Mesenchymal stem cell (in vitro differentiated cells and primary cell): ENCODE data around the gene NLRP8.
"Not testable (repeated sequence)": the region's sequence is repeated elsewhere in the genome, so short reads cannot be mapped to it uniquely, and the experiment has no call there.

Experiments used
- DNase-seq: peaks from one replicate; pipeline ENCODE4 v3.0.0-alpha.2; 2013
- H2AFZ ChIP-seq: one replicate; pipeline ENCODE4 v1.6.1; 2013; ENCODE audit warnings: low read depth, mild to moderate bottlenecking, control low read depth, inconsistent platforms, low read length, moderate library complexity
- H2AK5ac ChIP-seq: 2 replicates; pipeline ENCODE4 v1.6.1; 2013; ENCODE audit warnings: low read length, moderate library complexity, mild to moderate bottlenecking, inconsistent platforms; ENCODE audit not compliant: severe bottlenecking
- H2BK120ac ChIP-seq: one replicate; pipeline ENCODE4 v1.6.1; 2013; ENCODE audit warnings: low read depth, mild to moderate bottlenecking, inconsistent platforms, low read length, moderate library complexity
- H2BK12ac ChIP-seq, 2 experiments: one replicate each; pipeline ENCODE4 v1.6.1; 2013; ENCODE audit warnings: inconsistent platforms in 2 of 2, low read length in 2 of 2, mild to moderate bottlenecking in 2 of 2, moderate library complexity in 2 of 2, control low read depth in 1 of 2
- H2BK15ac ChIP-seq: one replicate; pipeline ENCODE4 v1.6.1; 2013; ENCODE audit warnings: mild to moderate bottlenecking, low read depth, inconsistent platforms; ENCODE audit not compliant: poor library complexity, severe bottlenecking
- H2BK5ac ChIP-seq: 2 replicates; pipeline ENCODE4 v1.6.1; 2013; ENCODE audit warnings: low read depth, mild to moderate bottlenecking, low read length, control low read depth, inconsistent platforms; ENCODE audit not compliant: poor library complexity, severe bottlenecking
- H3K14ac ChIP-seq, 2 experiments: one replicate each; pipeline ENCODE4 v1.6.1; 2013; ENCODE audit warnings: inconsistent platforms in 2 of 2, low read length in 2 of 2, control low read depth in 1 of 2, mild to moderate bottlenecking in 1 of 2, moderate library complexity in 1 of 2
- H3K18ac ChIP-seq, 2 experiments: one replicate each; pipeline ENCODE4 v1.6.1; 2013; ENCODE audit warnings: inconsistent platforms in 2 of 2, low read length in 2 of 2, control low read depth in 1 of 2, low read depth in 1 of 2, mild to moderate bottlenecking in 1 of 2
- H3K23ac ChIP-seq, 2 experiments: one replicate each; pipeline ENCODE4 v1.6.1; 2013; ENCODE audit warnings: inconsistent platforms in 2 of 2, low read length in 2 of 2, mild to moderate bottlenecking in 2 of 2, moderate library complexity in 2 of 2, control low read depth in 1 of 2
- H3K27ac ChIP-seq: 2 replicates; pipeline ENCODE4 v1.5.1; 2013; ENCODE audit warnings: mild to moderate bottlenecking, moderate library complexity, low read length, control low read depth, inconsistent platforms; ENCODE audit not compliant: poor library complexity, severe bottlenecking
- H3K27me3 ChIP-seq, 2 experiments: 2 replicates each; pipeline versions ENCODE4 v1.6.1 to v1.7.0; 2013; ENCODE audit warnings: low read length in 2 of 2, mild to moderate bottlenecking in 2 of 2, moderate library complexity in 2 of 2, control low read depth in 1 of 2, inconsistent platforms in 1 of 2; ENCODE audit not compliant: control insufficient read depth in 1 of 2, insufficient read depth in 1 of 2
- H3K36me3 ChIP-seq, 2 experiments: 2 replicates each; pipeline versions ENCODE4 v1.6.1 to v1.7.0; 2013; ENCODE audit warnings: low read length in 2 of 2, control low read depth in 1 of 2, inconsistent platforms in 1 of 2, low read depth in 1 of 2, mild to moderate bottlenecking in 1 of 2; ENCODE audit not compliant: insufficient read depth in 2 of 2, control insufficient read depth in 1 of 2
- H3K4ac ChIP-seq, 2 experiments: one replicate each; pipeline ENCODE4 v1.6.1; 2013; ENCODE audit warnings: inconsistent platforms in 2 of 2, low read length in 2 of 2, mild to moderate bottlenecking in 2 of 2, moderate library complexity in 2 of 2, control low read depth in 1 of 2, low read depth in 1 of 2
- H3K4me1 ChIP-seq: 2 replicates; pipeline ENCODE4 v1.6.1; 2013; ENCODE audit warnings: low read depth, low read length, control low read depth; ENCODE audit not compliant: control insufficient read depth, insufficient read depth
- H3K4me2 ChIP-seq: 2 replicates; pipeline ENCODE4 v1.6.1; 2013; ENCODE audit warnings: low read length, mild to moderate bottlenecking, inconsistent platforms; ENCODE audit not compliant: poor library complexity, severe bottlenecking
- H3K4me3 ChIP-seq, 2 experiments: 2 replicates each; pipeline versions ENCODE4 v1.5.1 to v1.7.0; 2013; ENCODE audit warnings: low read length in 2 of 2, mild to moderate bottlenecking in 2 of 2, control low read depth in 1 of 2, low read depth in 1 of 2; ENCODE audit not compliant: insufficient read depth in 1 of 2
- H3K79me1 ChIP-seq: replicated peaks from 2 replicates; pipeline ENCODE4 v1.6.1; 2013; ENCODE audit warnings: mild to moderate bottlenecking, control low read depth, low read length, inconsistent platforms; ENCODE audit not compliant: poor library complexity, severe bottlenecking
- H3K9ac ChIP-seq: 2 replicates; pipeline ENCODE4 v1.7.0; 2013; ENCODE audit warnings: mild to moderate bottlenecking, low read length, moderate library complexity
- H3K9me3 ChIP-seq: 2 replicates; pipeline ENCODE4 v1.7.0; 2013; ENCODE audit warnings: mild to moderate bottlenecking, low read length; ENCODE audit not compliant: control insufficient read depth
- H4K8ac ChIP-seq: one replicate; pipeline ENCODE4 v1.6.1; 2013; ENCODE audit warnings: inconsistent platforms, mild to moderate bottlenecking, low read length, moderate library complexity
- H4K91ac ChIP-seq: one replicate; pipeline ENCODE4 v1.6.1; 2013; ENCODE audit warnings: mild to moderate bottlenecking, low read length, inconsistent platforms
- WGBS: methylation state at CpG from one replicate; pipeline ENCODE4 v1.1.7; 2013; ENCODE audit warnings: mixed read lengths; 5-methylcytosine and 5-hydroxymethylcytosine counted together

Gene NLRP8

GRCh38 chr19:55940306-55940705 is 7.3 kb upstream of the NLRP8 start:
- no peak overlapping the region for H3K4me3 ChIP-seq
- H3K36me3 ChIP-seq, result no peaks in the 10 kb centered on the region
- no peak overlapping the region for H3K23ac ChIP-seq
- no peak overlapping the region for H3K14ac ChIP-seq
- H2BK120ac ChIP-seq, result no peak overlapping the region
- no peak overlapping the region for H2AFZ ChIP-seq
- no peak overlapping the region for H2BK15ac ChIP-seq
- no peaks in the 10 kb centered on the region for H3K4me1 ChIP-seq
- no peak overlapping the region for H3K4me2 ChIP-seq
- H4K8ac ChIP-seq, result no peak overlapping the region
- peaks cover 28% of the 10 kb centered on the region for H3K9me3 ChIP-seq
- H3K18ac ChIP-seq, result no peak overlapping the region
- H3K4ac ChIP-seq, result no peak overlapping the region
- H3K27me3 ChIP-seq, result no peaks in the 10 kb centered on the region
- no peak overlapping the region for H2BK5ac ChIP-seq
- no peak overlapping the region for H3K27ac ChIP-seq
- 90% methylated on average over 8 of the region's 11 CpGs for WGBS
- no peak overlapping the region for H2BK12ac ChIP-seq
- no peak for DNase-seq
- no peaks in the 10 kb centered on the region for H3K79me1 ChIP-seq
- H2AK5ac ChIP-seq, result no peak overlapping the region
- no peak overlapping the region for H3K9ac ChIP-seq
- no peak overlapping the region for H4K91ac ChIP-seq

GRCh38 chr19:55950566-55950965 is 2.9 kb downstream of the NLRP8 start:
- H3K9ac ChIP-seq, H3K36me3 ChIP-seq, H2AFZ ChIP-seq, H3K4ac ChIP-seq, H3K23ac ChIP-seq, H3K14ac ChIP-seq, H2BK120ac ChIP-seq, H2BK12ac ChIP-seq, H3K4me2 ChIP-seq, H3K27me3 ChIP-seq, H2AK5ac ChIP-seq, H3K27ac ChIP-seq, H3K4me3 ChIP-seq, H4K91ac ChIP-seq, H4K8ac ChIP-seq, H2BK5ac ChIP-seq, H3K18ac ChIP-seq, H2BK15ac ChIP-seq, H3K79me1 ChIP-seq, DNase-seq, H3K4me1 ChIP-seq: not testable (repeated sequence)
- H3K9me3 ChIP-seq, result peaks cover 33% of the 10 kb centered on the region
- 85% methylated on average over 19 of the region's 19 CpGs for WGBS

- H3K4me3 ChIP-seq, result no peak overlapping the region
- no peak overlapping the region for H4K8ac ChIP-seq
- no peak overlapping the region for H3K4me2 ChIP-seq
- no peaks in the 10 kb centered on the region for H3K4me1 ChIP-seq
- no peak overlapping the region for H3K14ac ChIP-seq
- no peaks in the 10 kb centered on the region for H3K36me3 ChIP-seq
- peaks cover 27% of the 10 kb centered on the region for H3K9me3 ChIP-seq
- H2BK15ac ChIP-seq, result no peak overlapping the region
- H2BK120ac ChIP-seq, result no peak overlapping the region
- no peak for DNase-seq
- no peak overlapping the region for H4K91ac ChIP-seq
- H2AFZ ChIP-seq, result no peak overlapping the region
- no peaks in the 10 kb centered on the region for H3K27me3 ChIP-seq
- H3K79me1 ChIP-seq, result no peaks in the 10 kb centered on the region
- H2BK12ac ChIP-seq, result no peak overlapping the region
- no peak overlapping the region for H3K9ac ChIP-seq
- no peak overlapping the region for H2BK5ac ChIP-seq
- H3K4ac ChIP-seq, result no peak overlapping the region
- no peak overlapping the region for H3K23ac ChIP-seq
- no peak overlapping the region for H2AK5ac ChIP-seq
- H3K27ac ChIP-seq, result no peak overlapping the region
- WGBS, result 76% methylated on average over 4 of the region's 7 CpGs
- H3K18ac ChIP-seq, result no peak overlapping the region
Observed at GRCh38 chr19:55956431-55956830, 8.8 kb downstream of the NLRP8 start.

- H2BK120ac ChIP-seq, result no peak overlapping the region
- H2BK5ac ChIP-seq, result no peak overlapping the region
- 100% methylated on average over 1 of the region's 4 CpGs for WGBS
- H3K36me3 ChIP-seq, result no peaks in the 10 kb centered on the region
- no peaks in the 10 kb centered on the region for H3K27me3 ChIP-seq
- H3K9ac ChIP-seq, result no peak overlapping the region
- H3K4ac ChIP-seq, result no peak overlapping the region
- no peak overlapping the region for H3K14ac ChIP-seq
- H4K8ac ChIP-seq, result no peak overlapping the region
- H3K23ac ChIP-seq, result no peak overlapping the region
- no peak overlapping the region for H2AFZ ChIP-seq
- H3K4me2 ChIP-seq, result no peak overlapping the region
- no peaks in the 10 kb centered on the region for H3K4me1 ChIP-seq
- no peak overlapping the region for H2BK15ac ChIP-seq
- H3K9me3 ChIP-seq, result peaks cover 23% of the 10 kb centered on the region
- DNase-seq, result no peak
- no peak overlapping the region for H2BK12ac ChIP-seq
- H3K79me1 ChIP-seq, result no peaks in the 10 kb centered on the region
- H4K91ac ChIP-seq, result no peak overlapping the region
- H3K27ac ChIP-seq, result no peak overlapping the region
- H3K4me3 ChIP-seq, result no peak overlapping the region
- H3K18ac ChIP-seq, result no peak overlapping the region
- no peak overlapping the region for H2AK5ac ChIP-seq
Observed at GRCh38 chr19:55958356-55958755, 10.7 kb downstream of the NLRP8 start.
